ENCODE measurements around the gene GTF2IRD2. TPM values are rescaled to one million over a fixed set of nuclear protein-coding genes. Genes with fewer than 3 reads are reported as not detected.
"Not testable (repeated sequence)": the region's sequence is repeated elsewhere in the genome, so short reads cannot be mapped to it uniquely, and the experiment has no call there.

The GTF2IRD2 gene
- total RNA-seq, result 2.8 and 3.8 TPM in 2 replicates

- not testable (repeated sequence) for H3K4me3 ChIP-seq (ENCODE audit: low read depth, low read length); DNase-seq (ENCODE audit: low read depth)
These were observed at the start of gene GTF2IRD2 for GRCh38 chr7:74850833-74851721. TSS of gene GTF2IRD2 (minus strand) at chr7:74851605. CDS start at chr7:74836378, 15,227 bp downstream.

GRCh38 chr7:74890158-74891123 is 39.0 kb upstream of the GTF2IRD2 start:
- DNase-seq (ENCODE audit: low read depth), result not testable (repeated sequence)
- peak overlapping the region; percentile 50 for H3K4me3 ChIP-seq (ENCODE audit: low read depth, low read length)

GRCh38 chr7:74889518-74890129 is 38.2 kb upstream of the GTF2IRD2 start:
- peak overlapping the region; percentile 26 for H3K4me3 ChIP-seq (ENCODE audit: low read depth, low read length)
- not testable (repeated sequence) for DNase-seq (ENCODE audit: low read depth)

GRCh38 chr7:74885295-74885694 is 33.9 kb upstream of the GTF2IRD2 start:
- not testable (repeated sequence) for H3K4me3 ChIP-seq (ENCODE audit: low read depth, low read length); DNase-seq (ENCODE audit: low read depth)

- not testable (repeated sequence) for H3K4me3 ChIP-seq (ENCODE audit: low read depth, low read length); DNase-seq (ENCODE audit: low read depth)
These were observed 30.7 kb upstream of the GTF2IRD2 start for GRCh38 chr7:74882110-74882509.

GRCh38 chr7:74874748-74875512 is 23.5 kb upstream of the GTF2IRD2 start:
- H3K4me3 ChIP-seq (ENCODE audit: low read depth, low read length); DNase-seq (ENCODE audit: low read depth): not testable (repeated sequence)

GRCh38 chr7:74874104-74874747 is 22.8 kb upstream of the GTF2IRD2 start:
- not testable (repeated sequence) for DNase-seq (ENCODE audit: low read depth); H3K4me3 ChIP-seq (ENCODE audit: low read depth, low read length)

- DNase-seq (ENCODE audit: low read depth); H3K4me3 ChIP-seq (ENCODE audit: low read depth, low read length): not testable (repeated sequence)
These were observed 21.1 kb upstream of the GTF2IRD2 start for GRCh38 chr7:74872542-74872941.

- DNase-seq (ENCODE audit: low read depth), result not testable (repeated sequence)
These were observed 14.4 kb upstream of the GTF2IRD2 start for GRCh38 chr7:74865777-74866176.

GRCh38 chr7:74849853-74850252 is 1.6 kb downstream of the GTF2IRD2 start:
- not testable (repeated sequence) for DNase-seq (ENCODE audit: low read depth); H3K4me3 ChIP-seq (ENCODE audit: low read depth, low read length)

More at GRCh38 chr7:74865777-74866176, 14.4 kb upstream of the GTF2IRD2 start:
- not testable (repeated sequence) for H3K4me3 ChIP-seq (ENCODE audit: low read depth, low read length)

GRCh38 chr7:74830411-74830810 is 21.0 kb downstream of the GTF2IRD2 start:
- H3K4me3 ChIP-seq (ENCODE audit: low read depth, low read length); DNase-seq (ENCODE audit: low read depth): not testable (repeated sequence)

GRCh38 chr7:74829959-74830358 is 21.4 kb downstream of the GTF2IRD2 start:
- H3K4me3 ChIP-seq (ENCODE audit: low read depth, low read length); DNase-seq (ENCODE audit: low read depth): not testable (repeated sequence)

- DNase-seq (ENCODE audit: low read depth); H3K4me3 ChIP-seq (ENCODE audit: low read depth, low read length): not testable (repeated sequence)
These were observed 30.1 kb downstream of the GTF2IRD2 start for GRCh38 chr7:74821259-74821658.

GRCh38 chr7:74820146-74820805 is 31.1 kb downstream of the GTF2IRD2 start:
- H3K4me3 ChIP-seq (ENCODE audit: low read depth, low read length); DNase-seq (ENCODE audit: low read depth): not testable (repeated sequence)

GRCh38 chr7:74815882-74816281 is 35.5 kb downstream of the GTF2IRD2 start:
- not testable (repeated sequence) for H3K4me3 ChIP-seq (ENCODE audit: low read depth, low read length); DNase-seq (ENCODE audit: low read depth)

GRCh38 chr7:74798644-74799043 is 52.8 kb downstream of the GTF2IRD2 start:
- not testable (repeated sequence) for H3K4me3 ChIP-seq (ENCODE audit: low read depth, low read length); DNase-seq (ENCODE audit: low read depth)

All from epithelial cell of proximal tubule (primary cell).